HG03457 (cell line): Measurements from ENCODE around the gene KIAA0319L.
"Not testable (repeated sequence)": the region's sequence is repeated elsewhere in the genome, so short reads cannot be mapped to it uniquely, and the experiment has no call there.

Source experiments
- ATAC-seq: cut with Tn5 transposase; IDR thresholded peaks from one replicate; pipeline ENCODE4 v1.9.1; 2021; ENCODE audit warnings: moderate number of reproducible peaks; ENCODE audit not compliant: unreplicated experiment

Gene KIAA0319L

DNA sequence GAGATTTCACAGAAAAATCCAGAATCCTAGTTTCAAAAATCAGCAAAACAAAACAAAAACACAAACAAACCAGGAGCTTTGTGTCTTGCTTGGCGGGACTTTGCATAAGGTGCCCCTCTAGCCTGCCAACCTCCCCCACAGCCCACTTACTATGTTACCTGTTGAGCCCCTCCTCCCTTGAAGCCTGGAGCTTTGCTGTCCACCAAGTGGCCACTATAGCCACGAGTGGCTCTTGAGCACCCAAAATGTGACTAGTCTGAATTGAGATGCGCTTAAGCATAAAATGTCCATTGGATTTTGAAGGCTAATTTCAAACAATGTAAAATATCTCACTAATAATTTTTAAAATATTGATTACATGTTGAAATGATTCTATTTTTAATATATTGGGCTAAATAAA lies 28.1 kb upstream of the KIAA0319L start:
- ATAC-seq = no peak

GRCh38 chr1:35581621-35582020 lies 24.4 kb upstream of the KIAA0319L start:
- not testable (repeated sequence) for ATAC-seq

DNA sequence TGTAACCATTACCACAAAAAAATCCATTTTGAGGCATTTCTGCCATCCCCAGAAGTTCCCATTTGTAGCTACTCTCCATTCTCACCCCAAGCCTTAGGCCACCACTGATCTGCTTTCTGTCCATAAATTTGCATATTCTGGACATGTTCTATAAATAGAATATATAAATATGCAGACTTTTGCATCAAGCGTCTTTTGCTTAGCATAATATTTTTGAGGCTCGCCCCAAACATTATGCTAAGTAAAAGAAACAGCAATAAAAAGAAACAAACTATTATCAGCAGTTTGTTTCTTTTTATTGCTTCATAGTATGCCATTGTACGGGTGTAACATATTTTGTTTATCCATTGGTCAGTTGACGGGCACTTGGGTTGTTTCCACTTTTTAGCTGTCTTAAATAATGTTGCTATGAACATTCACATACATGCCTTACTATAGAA lies 23.8 kb upstream of the KIAA0319L start:
- no peak for ATAC-seq

- no peak for ATAC-seq
Observed at GRCh38 chr1:35577071-35577998, 20.1 kb upstream of the KIAA0319L start.

DNA sequence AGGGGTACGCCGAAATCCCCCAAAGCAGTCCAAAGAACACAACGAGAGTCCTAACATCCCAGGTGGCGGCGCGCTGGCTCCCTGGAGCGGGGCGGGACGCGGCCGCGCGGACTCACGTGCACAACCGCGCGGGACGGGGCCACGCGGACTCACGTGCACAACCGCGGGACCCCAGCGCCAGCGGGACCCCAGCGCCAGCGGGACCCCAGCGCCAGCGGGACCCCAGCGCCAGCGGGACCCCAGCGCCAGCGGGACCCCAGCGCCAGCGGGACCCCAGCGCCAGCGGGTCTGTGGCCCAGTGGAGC lies 19.5 kb upstream of the KIAA0319L start:
- not testable (repeated sequence) for ATAC-seq

DNA sequence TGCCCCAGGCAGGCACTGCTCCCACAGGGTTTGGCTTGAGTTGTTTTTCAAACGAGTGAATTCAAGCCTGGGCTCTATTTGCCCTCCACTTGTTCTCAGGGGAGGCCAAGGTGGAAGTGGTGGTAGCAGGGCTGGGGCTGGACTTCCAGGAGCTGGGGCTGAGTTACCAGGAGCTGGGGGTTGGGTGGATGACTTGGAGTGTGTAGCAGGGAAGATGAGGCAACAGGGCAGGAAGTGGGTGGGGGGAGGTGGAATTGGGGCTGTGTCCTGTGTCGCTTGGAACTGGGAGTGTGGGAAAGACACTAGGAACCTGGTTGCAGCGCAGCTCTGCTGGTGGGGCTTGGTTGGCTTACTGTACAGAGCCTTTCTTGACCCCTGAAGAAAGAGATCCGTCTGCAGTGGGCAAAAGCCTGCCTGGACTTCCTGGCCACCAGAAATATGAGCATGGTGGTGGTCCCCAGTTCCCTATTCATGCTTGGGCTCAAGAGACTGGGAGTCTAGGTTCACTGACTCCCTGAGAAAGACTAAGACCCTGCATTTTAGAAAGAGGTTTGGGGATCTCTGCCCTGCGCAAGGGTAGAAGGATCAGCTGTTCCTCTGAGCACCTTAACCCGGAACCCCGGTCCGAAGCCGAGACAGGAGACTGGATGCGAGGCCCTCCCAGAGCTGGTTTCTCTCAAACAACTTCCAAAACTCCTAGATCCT lies 19.0 kb upstream of the KIAA0319L start:
- ATAC-seq = no peak

DNA sequence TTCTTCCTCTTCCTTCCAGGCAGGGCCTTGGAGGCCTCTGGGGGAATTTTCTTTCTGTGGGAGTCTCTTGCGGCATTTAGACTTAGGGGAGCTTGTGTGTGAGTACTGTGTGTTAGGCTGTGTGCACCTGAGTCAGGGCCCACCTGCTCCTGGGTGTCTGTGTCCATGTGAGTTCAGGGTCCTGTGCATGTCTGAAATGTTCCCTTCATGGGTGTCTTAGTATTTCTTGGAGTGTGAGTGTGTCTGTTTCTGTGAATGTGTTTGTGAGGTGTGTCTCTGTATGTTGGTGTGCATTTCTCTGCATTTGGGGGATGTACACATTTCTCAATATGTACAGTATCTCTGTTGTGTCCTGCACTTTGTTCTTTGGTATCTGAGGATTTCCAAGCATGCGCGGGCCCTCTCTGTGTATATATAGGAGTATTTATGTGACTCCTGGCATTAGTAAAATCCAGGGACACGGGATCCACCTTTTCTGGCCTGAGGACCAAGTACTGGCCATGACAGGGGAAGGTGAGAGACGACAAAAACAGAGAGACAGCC lies 18.3 kb upstream of the KIAA0319L start:
- ATAC-seq = no peak

GRCh38 chr1:35574655-35575415 lies 17.6 kb upstream of the KIAA0319L start:
- ATAC-seq = no peak

DNA sequence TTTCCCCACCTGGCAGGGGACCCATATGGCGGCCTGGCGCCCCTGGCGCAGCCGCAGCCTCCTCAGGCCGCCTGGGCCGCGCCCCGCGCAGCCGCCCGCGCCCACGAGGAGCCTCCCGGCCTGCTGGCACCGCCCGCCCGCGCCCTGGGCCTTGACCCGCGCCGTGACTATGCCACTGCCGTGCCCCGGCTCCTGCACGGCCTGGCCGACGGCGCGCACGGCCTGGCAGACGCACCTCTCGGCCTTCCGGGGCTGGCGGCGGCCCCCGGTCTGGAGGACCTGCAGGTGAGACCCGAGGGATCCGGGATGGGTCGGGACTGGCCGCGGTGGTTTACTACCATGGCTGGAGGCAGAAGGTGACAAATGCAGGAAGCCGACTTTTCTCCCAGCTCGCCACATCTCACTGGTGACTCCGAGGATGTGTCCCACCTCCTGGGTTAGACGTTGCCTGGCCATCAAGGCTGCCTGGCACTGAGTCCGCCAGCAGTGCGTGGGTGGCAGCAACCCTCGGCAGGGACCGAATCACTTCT lies 17.0 kb upstream of the KIAA0319L start:
- no peak for ATAC-seq

- no peak for ATAC-seq
Observed at GRCh38 chr1:35573198-35574124, 16.3 kb upstream of the KIAA0319L start, which contains the start of gene TFAP2E. TFAP2E (plus strand) TSS chr1:35573314; CDS start chr1:35573578, 264 bp downstream.

DNA sequence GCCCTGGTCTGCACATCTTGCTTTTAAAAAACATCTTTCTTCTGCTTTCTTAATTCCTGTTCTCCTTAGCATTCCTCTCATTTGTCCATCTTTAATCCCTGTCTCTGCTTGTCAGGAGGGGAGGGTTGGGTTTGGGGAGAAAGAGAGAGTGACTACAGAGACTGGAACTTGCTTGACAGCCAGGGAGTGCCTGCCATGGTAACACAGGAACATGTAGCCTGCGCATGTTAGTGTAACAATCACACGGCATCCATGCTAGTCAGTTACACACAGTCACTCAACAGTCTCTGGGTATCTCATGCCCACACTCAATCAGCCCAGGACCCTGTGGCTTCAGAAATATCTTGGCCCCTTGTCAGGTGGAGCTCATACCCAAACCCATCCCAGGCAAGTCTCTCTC lies 15.1 kb upstream of the KIAA0319L start:
- ATAC-seq = no peak

- no peak for ATAC-seq
Observed at GRCh38 chr1:35571263-35571662, 14.1 kb upstream of the KIAA0319L start.

GRCh38 chr1:35570589-35571137 lies 13.5 kb upstream of the KIAA0319L start:
- ATAC-seq = no peak

GRCh38 chr1:35569936-35570335 lies 12.7 kb upstream of the KIAA0319L start:
- no peak for ATAC-seq

- no peak for ATAC-seq
Observed at GRCh38 chr1:35568975-35569395, 11.8 kb upstream of the KIAA0319L start.

GRCh38 chr1:35567947-35568558 lies 10.8 kb upstream of the KIAA0319L start:
- no peak for ATAC-seq

DNA sequence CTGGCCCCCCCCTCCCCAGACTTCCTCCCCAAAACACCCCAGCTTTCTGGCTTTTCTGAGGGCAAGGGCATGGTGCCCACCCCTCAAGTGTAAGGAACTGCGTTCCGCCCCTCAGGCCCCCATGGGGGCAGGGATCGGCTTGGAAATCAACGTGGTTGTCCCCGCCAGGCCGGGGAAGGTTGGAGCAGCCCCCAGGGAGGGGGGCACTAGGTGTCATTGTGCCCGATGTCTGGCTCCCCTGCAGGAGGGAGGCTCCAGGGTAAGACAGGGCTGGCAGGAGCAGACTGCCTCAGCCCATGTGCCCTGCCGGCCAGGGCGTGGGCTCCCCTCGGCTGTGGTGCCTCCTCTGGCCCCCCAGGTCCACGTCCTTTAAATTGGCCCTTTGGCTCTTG lies 8.5 kb upstream of the KIAA0319L start:
- no peak for ATAC-seq

DNA sequence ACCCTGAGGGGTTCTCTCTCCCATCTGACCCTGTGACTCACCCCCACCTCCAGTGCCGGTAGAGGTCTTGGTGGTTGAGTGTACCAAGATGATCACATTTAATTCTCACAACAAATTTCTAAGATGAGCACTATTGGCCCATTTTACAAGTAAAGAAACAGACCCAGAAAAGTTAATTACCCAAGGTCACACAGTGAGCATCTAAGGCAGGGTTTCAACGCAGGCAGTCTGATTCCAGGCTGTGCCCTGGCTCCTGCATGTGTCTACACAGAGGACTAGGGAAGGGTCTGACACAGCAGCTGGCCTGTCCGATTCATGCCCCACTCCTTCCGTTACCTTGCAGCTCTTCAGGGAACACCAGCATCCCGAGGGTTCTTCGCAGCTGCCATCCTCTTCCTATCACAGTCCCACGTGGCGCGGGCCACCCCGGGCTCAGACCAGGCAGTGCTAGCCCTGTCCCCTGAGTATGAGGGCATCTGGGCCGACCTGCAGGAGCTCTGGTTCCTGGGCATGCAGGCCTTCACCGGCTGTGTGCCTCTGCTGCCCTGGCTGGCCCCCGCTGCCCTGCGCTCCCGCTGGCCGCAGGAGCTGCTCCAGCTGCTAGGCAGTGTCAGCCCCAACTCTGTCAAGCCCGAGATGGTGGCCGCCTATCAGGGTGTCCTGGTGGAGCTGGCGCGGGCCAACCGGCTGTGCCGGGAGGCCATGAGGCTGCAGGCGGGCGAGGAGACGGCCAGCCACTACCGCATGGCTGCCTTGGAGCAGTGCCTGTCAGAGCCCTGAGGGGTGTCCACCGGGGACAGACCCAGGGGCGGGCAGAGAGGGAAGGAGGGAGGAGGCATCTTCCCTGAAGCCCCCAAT lies 7.9 kb upstream of the KIAA0319L start:
- no peak for ATAC-seq
